ENCODE results near the gene MIB1. TPM values are rescaled to one million over a fixed set of nuclear protein-coding genes. Genes with fewer than 3 reads are reported as not detected.

Gene MIB1
- total RNA-seq, 1 donor from 2014 or later = 37.9 TPM

Other genes with a start within 250 kb of the MIB1 start
- 18.5 and 19.9 TPM in 2 replicates for gene ESCO1, start 140.1 kb upstream of the MIB1 start, total RNA-seq
- gene SNRPD1, start 128.5 kb upstream of the MIB1 start, total RNA-seq = 106 and 121 TPM in 2 replicates
- gene ABHD3, start 36.0 kb upstream of the MIB1 start, total RNA-seq = 50.5 and 53.6 TPM in 2 replicates

Measured in T-helper 2 cell treated with Interferon-gamma antibody and Interleukin-4, amounts not matched to agents 100 ng/mL and 5 ng/mL, for 36 hours (primary cell).